H1 (cell line): ENCODE results near the gene MYRIP. TPM values are rescaled to one million over a fixed set of nuclear protein-coding genes. Genes with fewer than 3 reads are reported as not detected.

Experiments
- CTCF ChIA-PET: fragments of 300-600 bp; sonication (Branson Sonifier 250); formaldehyde crosslinking; loops from one replicate; lab custom pipeline; 2021; ENCODE audit not compliant: partially characterized antibody; lab: Charles Lee
- POLR2A ChIA-PET: fragments of 300-600 bp; sonication (Branson Sonifier 250); formaldehyde crosslinking; loops from one replicate; lab custom pipeline; 2021; ENCODE audit warnings: inconsistent platforms; ENCODE audit not compliant: partially characterized antibody; lab: Charles Lee
- DNase-seq, 2 experiments: peaks; one replicate each; pipeline versions ENCODE4 v3.0.0 to v3.0.0-alpha.2; 2010 to 2022; ENCODE audit warnings: low spot score in 2 of 2, low read depth in 1 of 2, mixed read lengths in 1 of 2
- FAIRE-seq: peaks from 2 replicates; lab custom pipeline; 2011; peaks lifted over from hg19 to GRCh38; lab: Jason Lieb, UNC
- H2AFZ ChIP-seq: 2 replicates; pipeline ENCODE4 v1.8.1; 2012; ENCODE audit warnings: low read length, inconsistent platforms
- H2AK5ac ChIP-seq: 2 replicates; pipeline ENCODE4 v1.6.1; 2013; ENCODE audit warnings: low read depth, low read length
- H2BK120ac ChIP-seq: replicated peaks from 2 replicates; pipeline ENCODE3; 2013; ENCODE audit warnings: low read depth, low read length, inconsistent platforms
- H2BK12ac ChIP-seq: 2 replicates; pipeline ENCODE4 v1.6.1; 2013; ENCODE audit warnings: low read depth, low read length
- H2BK15ac ChIP-seq: 2 replicates; pipeline ENCODE4 v1.6.1; 2013; ENCODE audit warnings: low read length
- H2BK20ac ChIP-seq: 2 replicates; pipeline ENCODE4 v1.6.1; 2013; ENCODE audit warnings: low read length
- H2BK5ac ChIP-seq: 2 replicates; pipeline ENCODE4 v1.6.1; 2013; ENCODE audit warnings: low read depth, low read length
- H3K14ac ChIP-seq: 2 replicates; pipeline ENCODE4 v1.6.1; 2013; ENCODE audit warnings: inconsistent platforms; ENCODE audit not compliant: insufficient read length
- H3K18ac ChIP-seq: 2 replicates; pipeline ENCODE4 v1.6.1; 2013; ENCODE audit warnings: low read length; ENCODE audit errors: extremely low read depth
- H3K23ac ChIP-seq: 2 replicates; pipeline ENCODE4 v1.6.1; 2013; ENCODE audit warnings: inconsistent platforms; ENCODE audit not compliant: insufficient read length
- H3K23me2 ChIP-seq: 2 replicates; pipeline ENCODE4 v1.6.1; 2013; ENCODE audit warnings: low read depth, low read length
- H3K27ac ChIP-seq: 2 replicates; pipeline ENCODE4 v1.6.1; 2011; ENCODE audit warnings: low read depth, low read length, inconsistent platforms
- H3K27me3 ChIP-seq, 4 experiments: replicated peaks in 1 of 4; 1 replicate in 1 of 4; 2 replicates in 3 of 4; pipeline versions ENCODE4 v1.6.1 to v1.8.1; 2011 to 2013; ENCODE audit warnings: low read length in 3 of 4, mild to moderate bottlenecking in 3 of 4, inconsistent platforms in 2 of 4, mixed read lengths in 2 of 4, moderate library complexity in 1 of 4; ENCODE audit not compliant: control insufficient read depth in 3 of 4, insufficient read depth in 3 of 4; ENCODE audit errors: extremely low read depth in 1 of 4
- H3K36me3 ChIP-seq, 4 experiments: 2 replicates each; pipeline versions ENCODE4 v1.6.1 to v1.8.1; 2011 to 2013; ENCODE audit warnings: mild to moderate bottlenecking in 4 of 4, low read length in 3 of 4, moderate library complexity in 2 of 4, control low read depth in 1 of 4, inconsistent platforms in 1 of 4; ENCODE audit not compliant: insufficient read depth in 4 of 4, control insufficient read depth in 2 of 4
- H3K4ac ChIP-seq: replicated peaks from 2 replicates; pipeline ENCODE3; 2013; ENCODE audit warnings: low read length, low read depth, mixed read lengths, inconsistent platforms; ENCODE audit not compliant: insufficient read length
- H3K4me1 ChIP-seq, 4 experiments: replicated peaks in 1 of 4; 1 replicate in 1 of 4; 2 replicates in 3 of 4; pipeline versions ENCODE4 v1.6.1 to v1.8.1; 2011 to 2013; ENCODE audit warnings: low read length in 3 of 4, inconsistent platforms in 2 of 4, mixed read lengths in 1 of 4; ENCODE audit not compliant: insufficient read depth in 4 of 4, control insufficient read depth in 3 of 4
- H3K4me2 ChIP-seq, 2 experiments: 2 replicates each; pipeline versions ENCODE4 v1.6.1 to v1.8.1; 2011 to 2013; ENCODE audit warnings: low read depth in 2 of 2, low read length in 2 of 2, control low read depth in 1 of 2, inconsistent platforms in 1 of 2, mild to moderate bottlenecking in 1 of 2; ENCODE audit not compliant: insufficient read depth in 1 of 2
- H3K4me3 ChIP-seq, 4 experiments: fragments of 200-600, 300-600 bp in 1 of 4; sonication (generic), shearing (Covaris generic), sonication (Bioruptor Twin) in 1 of 4; 2 replicates each; pipeline versions ENCODE4 v1.5.1 to v1.8.1; 2011 to 2016; ENCODE audit warnings: low read length in 4 of 4, low read depth in 3 of 4, control low read depth in 2 of 4, inconsistent platforms in 2 of 4, mild to moderate bottlenecking in 2 of 4, mixed read lengths in 1 of 4, moderate library complexity in 1 of 4; ENCODE audit not compliant: insufficient read depth in 2 of 4; ENCODE audit errors: extremely low read depth in 1 of 4
- H3K56ac ChIP-seq: replicated peaks from 2 replicates; pipeline ENCODE3; 2013; ENCODE audit warnings: low read depth, mild to moderate bottlenecking, mixed read lengths, low read length, inconsistent platforms; ENCODE audit not compliant: insufficient read length
- H3K79me1 ChIP-seq: 2 replicates; pipeline ENCODE4 v1.6.1; 2013; ENCODE audit warnings: low read depth, low read length, control low read depth
- H3K79me2 ChIP-seq, 2 experiments: 2 replicates each; pipeline versions ENCODE4 v1.6.1 to v1.8.1; 2012 to 2013; ENCODE audit warnings: low read length in 2 of 2, mild to moderate bottlenecking in 2 of 2, inconsistent platforms in 1 of 2; ENCODE audit not compliant: insufficient read depth in 2 of 2, control insufficient read depth in 1 of 2
- H3K9ac ChIP-seq, 4 experiments: replicated peaks in 1 of 4; 1 replicate in 1 of 4; 2 replicates in 3 of 4; pipeline versions ENCODE4 v1.6.1 to v1.8.1; 2011 to 2013; ENCODE audit warnings: low read depth in 3 of 4, low read length in 3 of 4, control low read depth in 2 of 4, mild to moderate bottlenecking in 2 of 4, moderate library complexity in 2 of 4, inconsistent platforms in 1 of 4; ENCODE audit errors: extremely low read depth in 1 of 4
- H3K9me3 ChIP-seq, 2 experiments: 2 replicates each; pipeline versions ENCODE4 v1.6.1 to v1.8.1; 2012 to 2013; ENCODE audit warnings: mild to moderate bottlenecking in 2 of 2, moderate library complexity in 2 of 2, control low read depth in 1 of 2, inconsistent platforms in 1 of 2, low read depth in 1 of 2, low read length in 1 of 2, mixed read lengths in 1 of 2; ENCODE audit not compliant: insufficient read depth in 2 of 2
- H4K20me1 ChIP-seq, 2 experiments: replicated peaks in 1 of 2; 2 replicates each; pipeline versions ENCODE3 to v1.8.1; 2011 to 2013; ENCODE audit warnings: inconsistent platforms in 2 of 2, low read length in 2 of 2, mild to moderate bottlenecking in 1 of 2; ENCODE audit not compliant: insufficient read depth in 2 of 2, control insufficient read depth in 1 of 2
- H4K5ac ChIP-seq: 2 replicates; pipeline ENCODE4 v1.6.1; 2013; ENCODE audit warnings: low read length, low read depth, mixed read lengths, inconsistent platforms; ENCODE audit not compliant: insufficient read length
- H4K8ac ChIP-seq: 2 replicates; pipeline ENCODE4 v1.8.0; 2013; ENCODE audit warnings: mild to moderate bottlenecking, moderate library complexity, low read length, inconsistent platforms; ENCODE audit not compliant: insufficient read depth; ENCODE audit errors: extremely low read depth
- H4K91ac ChIP-seq: replicated peaks from 2 replicates; pipeline ENCODE3; 2013; ENCODE audit warnings: low read length, mixed read lengths, inconsistent platforms; ENCODE audit not compliant: insufficient read length
- ASH2L ChIP-seq: fragments of 200-600, 300-600 bp; sonication (generic); IDR thresholded peaks from one replicate; pipeline ENCODE4 v1.7.1; 2017; ENCODE audit warnings: low read length
- ATF2 ChIP-seq: IDR thresholded peaks from 2 replicates; pipeline ENCODE4 v1.6.1; 2012; ENCODE audit warnings: low read length, inconsistent platforms
- BCL11A ChIP-seq, 2 experiments: IDR thresholded peaks; one replicate each; pipeline ENCODE4 v1.6.1; 2011; ENCODE audit warnings: low read depth in 2 of 2, low read length in 2 of 2, mild to moderate bottlenecking in 2 of 2
- HDAC2 ChIP-seq, 2 experiments: fragments of 300-600 bp in 1 of 2; sonication (generic) in 1 of 2; IDR thresholded peaks; 2 replicates each; pipeline ENCODE4 v1.6.1; 2011 to 2012; ENCODE audit warnings: low read depth in 2 of 2, low read length in 2 of 2, mild to moderate bottlenecking in 2 of 2, moderate library complexity in 2 of 2, borderline replicate concordance in 1 of 2, inconsistent platforms in 1 of 2
- KDM5A ChIP-seq: fragments of 200-600 bp; IDR thresholded peaks from 2 replicates; pipeline ENCODE4 v1.7.1; 2012; ENCODE audit warnings: mild to moderate bottlenecking, low read length, inconsistent platforms, mixed read lengths
- MAFK ChIP-seq: IDR thresholded peaks from 2 replicates; pipeline ENCODE4 v1.6.1; 2012; ENCODE audit warnings: low read depth, mild to moderate bottlenecking, improper control_type of control experiment, low read length
- PHF8 ChIP-seq: fragments of 200-600 bp; sonication (generic); conservative IDR thresholded peaks from 2 replicates; pipeline ENCODE4 v1.7.1; 2012; ENCODE audit warnings: low read depth, mild to moderate bottlenecking, inconsistent platforms, low read length, moderate library complexity
- RFX5 ChIP-seq: IDR thresholded peaks from 2 replicates; pipeline ENCODE4 v1.6.1; 2011; ENCODE audit warnings: low read depth, low read length, improper control_type of control experiment, borderline replicate concordance
- TAF1 ChIP-seq: IDR thresholded peaks from 2 replicates; pipeline ENCODE4 v1.6.1; 2011; ENCODE audit warnings: mild to moderate bottlenecking, low read depth, low read length
- WGBS, 2 experiments: shearing (Covaris generic) in 1 of 2; methylation state at CpG; one replicate each; pipeline versions ENCODE4 v1.1.6 to v1.1.7; 2013 to 2015; ENCODE audit warnings: low lambda C conversion rate in 2 of 2, mixed read lengths in 2 of 2, inconsistent platforms in 1 of 2, low coverage in 1 of 2, missing lambda C conversion rate in 1 of 2; ENCODE audit not compliant: insufficient replicate concordance in 2 of 2, insufficient coverage in 1 of 2, insufficient read length in 1 of 2; ENCODE audit errors: extremely low coverage in 1 of 2, missing lambda C conversion rate in 1 of 2; 5-methylcytosine and 5-hydroxymethylcytosine counted together
- polyA plus RNA-seq, 7 experiments: library from polyadenylated mRNA; depleted of rRNA in 3 of 7; stranded (reverse) in 5 of 7; unstranded in 2 of 7; fragments of >200 nt in 5 of 7; fragments of 200-250 nt in 2 of 7; gene quantifications; 1 replicate in 5 of 7; 2 replicates in 1 of 7; 4 replicates in 1 of 7; pipeline versions ENCODE4 v1.2.1 to v1.2.3, GENCODE V29; 2011 to 2013; ENCODE audit warnings: missing spikeins in 2 of 7, mixed read lengths in 2 of 7
- total RNA-seq: library from RNA; stranded (reverse); fragmentation: NEBNext Ultra II Directional; extraction: Animal tissue kit (Norgen Biotek cat#: 25700); gene quantifications from 2 replicates; pipeline ENCODE4 v1.2.1, GENCODE V29; 2021
- TF ChIP-seq, protein P1 (sequence below), 3 experiments: IDR thresholded peaks; 1 replicate in 2 of 3; 2 replicates in 1 of 3; pipeline versions ENCODE4 v1.5.1 to v1.6.1; 2011; ENCODE audit warnings: low read length in 3 of 3, mild to moderate bottlenecking in 3 of 3, inconsistent platforms in 2 of 3, low read depth in 1 of 3, moderate library complexity in 1 of 3; ENCODE audit not compliant: insufficient read depth in 1 of 3; ENCODE audit errors: control extremely low read depth in 1 of 3

Gene MYRIP
- total and polyA plus RNA-seq, 2 of the 8 experiments (the other 6 are each of a cell fraction or from before 2014, with no cell fraction given): 0.54 to 4.3 TPM

DNA sequence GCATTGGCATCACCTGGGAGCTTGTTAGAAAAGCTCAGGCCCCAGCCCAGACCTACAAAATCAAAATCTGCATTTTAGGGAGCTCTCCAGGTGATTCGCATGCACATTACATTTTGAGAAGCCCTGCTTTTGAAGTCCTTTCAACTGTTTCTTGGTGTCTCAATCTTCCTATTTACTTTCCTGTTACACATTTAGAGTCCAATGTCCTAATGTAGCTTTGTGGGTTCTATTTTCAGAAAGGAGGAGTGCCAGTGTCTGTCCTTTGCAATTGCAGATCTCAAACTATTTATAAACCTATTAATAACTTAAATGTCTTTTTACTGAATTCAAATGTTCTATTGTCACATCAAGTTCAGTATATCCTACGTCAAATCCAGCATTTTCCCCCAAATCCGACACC is 27.8 kb upstream of the MYRIP start:
- ChIA-PET CTCF (interaction anchor here (1.0 kb wide), 1 partner anchor 13 kb away, joined by 6 read pairs; no protein-coding TSS in a partner anchor), POLR2A (no interaction called here)
- Histone ChIP-seq H4K8ac (no peak overlapping the region), H3K23me2 (peaks cover 2% of the 10 kb centered on the region; the same call in 1 of the 2 replicates), H3K56ac (no peak overlapping the region), H2AK5ac (no peak overlapping the region), H2BK12ac (no peak overlapping the region), H3K36me3 (no peaks in the 10 kb centered on the region), H4K91ac (no peak overlapping the region), H3K4me1 (no peaks in the 10 kb centered on the region), H3K4me2 (no peak overlapping the region), H3K23ac (no peak overlapping the region), H3K4me3 (no peak overlapping the region), H2BK5ac (no peak overlapping the region), H2AFZ (no peak overlapping the region), H4K20me1 (no peaks in the 10 kb centered on the region), H3K79me1 (no peaks in the 10 kb centered on the region), H4K5ac (no peak overlapping the region), H3K9me3 (peaks cover 7 to 16% of the 10 kb centered on the region in 2 experiments), H3K18ac (no peak overlapping the region), H3K9ac (no peak overlapping the region), H3K79me2 (no peaks in the 10 kb centered on the region), H2BK120ac (no peak overlapping the region), H2BK15ac (no peak overlapping the region), H3K4ac (no peak overlapping the region), H3K14ac (no peak overlapping the region), H3K27me3 (no peaks in the 10 kb centered on the region), H3K27ac (no peak overlapping the region), H2BK20ac (no peak overlapping the region)
- 94 to 100% methylated on average over 2 to 3 of the region's 3 CpGs for WGBS, 2 experiments
- no peak for FAIRE-seq
- DNase-seq: no peak
- TF ChIP-seq HDAC2 (IDR thresholded peaks at IDR 0.05; ENCODE audit: borderline replicate concordance in 1 of 2, low read depth in 2 of 2, low read length in 2 of 2): no peak
- TF ChIP-seq PHF8: no peak
- no peak for TF ChIP-seq ASH2L
- no peak for TF ChIP-seq KDM5A
- TF ChIP-seq TAF1: no peak
- TF ChIP-seq BCL11A (IDR thresholded peaks at IDR 0.05; ENCODE audit: low read depth in 2 of 2, low read length in 2 of 2): no peak
- TF ChIP-seq, protein P1, sequence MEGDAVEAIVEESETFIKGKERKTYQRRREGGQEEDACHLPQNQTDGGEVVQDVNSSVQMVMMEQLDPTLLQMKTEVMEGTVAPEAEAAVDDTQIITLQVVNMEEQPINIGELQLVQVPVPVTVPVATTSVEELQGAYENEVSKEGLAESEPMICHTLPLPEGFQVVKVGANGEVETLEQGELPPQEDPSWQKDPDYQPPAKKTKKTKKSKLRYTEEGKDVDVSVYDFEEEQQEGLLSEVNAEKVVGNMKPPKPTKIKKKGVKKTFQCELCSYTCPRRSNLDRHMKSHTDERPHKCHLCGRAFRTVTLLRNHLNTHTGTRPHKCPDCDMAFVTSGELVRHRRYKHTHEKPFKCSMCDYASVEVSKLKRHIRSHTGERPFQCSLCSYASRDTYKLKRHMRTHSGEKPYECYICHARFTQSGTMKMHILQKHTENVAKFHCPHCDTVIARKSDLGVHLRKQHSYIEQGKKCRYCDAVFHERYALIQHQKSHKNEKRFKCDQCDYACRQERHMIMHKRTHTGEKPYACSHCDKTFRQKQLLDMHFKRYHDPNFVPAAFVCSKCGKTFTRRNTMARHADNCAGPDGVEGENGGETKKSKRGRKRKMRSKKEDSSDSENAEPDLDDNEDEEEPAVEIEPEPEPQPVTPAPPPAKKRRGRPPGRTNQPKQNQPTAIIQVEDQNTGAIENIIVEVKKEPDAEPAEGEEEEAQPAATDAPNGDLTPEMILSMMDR (IDR thresholded peaks at IDR 0.05; ENCODE audit: control extremely low read depth in 1 of 3, insufficient read depth in 1 of 3, low read depth in 1 of 3, low read length in 3 of 3): no peak
- TF ChIP-seq RFX5: no peak
- TF ChIP-seq ATF2: no peak
- TF ChIP-seq MAFK: no peak
